Tibial nerve (tissue), 4 donors: ENCODE data around the gene THSD4. TPM values are rescaled to one million over a fixed set of nuclear protein-coding genes. Genes with fewer than 3 reads are reported as not detected.

Experiments
- DNase-seq, 2 donors: peaks; one replicate each; pipeline ENCODE4 v3.0.0-alpha.2; 2019; ENCODE audit warnings: low spot score in 2 of 2
- H3K27ac ChIP-seq, 4 donors: fragments of 200-600 bp; sonication (generic) in 3 of 4; one replicate each; pipeline ENCODE4 v1.5.1; 2017 to 2019; ENCODE audit warnings: mild to moderate bottlenecking in 1 of 4
- H3K27me3 ChIP-seq, 2 donors: fragments of 200-600 bp; sonication (generic) in 1 of 2; one replicate each; pipeline versions ENCODE4 v1.5.1 to v1.6.0; 2017 to 2019
- H3K36me3 ChIP-seq, 3 donors: fragments of 200-600 bp; sonication (generic); one replicate each; pipeline ENCODE4 v1.5.1; 2018 to 2019
- H3K4me1 ChIP-seq, 4 donors: fragments of 200-600 bp; sonication (generic) in 3 of 4; one replicate each; pipeline ENCODE4 v1.5.1; 2017 to 2019
- H3K4me3 ChIP-seq, 4 donors: fragments of 200-600 bp; sonication (generic) in 3 of 4; one replicate each; pipeline ENCODE4 v1.5.1; 2017 to 2019; ENCODE audit warnings: mild to moderate bottlenecking in 1 of 4, moderate library complexity in 1 of 4
- H3K9me3 ChIP-seq, 4 donors: fragments of 200-600 bp; sonication (generic) in 3 of 4; one replicate each; pipeline ENCODE4 v1.5.1; 2017 to 2019
- EP300 ChIP-seq, 2 donors: sonication (generic); formaldehyde crosslinking; IDR thresholded peaks; one replicate each; pipeline ENCODE4 v1.6.1; 2017; ENCODE audit warnings: antibody characterized with exemption in 2 of 2, mild to moderate bottlenecking in 1 of 2
- POLR2A ChIP-seq, 2 donors: fragments of 450-650 bp; IDR thresholded peaks; one replicate each; pipeline ENCODE4 v1.6.1; 2017; ENCODE audit warnings: antibody characterized with exemption in 2 of 2, mild to moderate bottlenecking in 2 of 2, moderate library complexity in 2 of 2
- WGBS, 2 donors: methylation state at CpG; one replicate each; pipeline ENCODE4 v1.1.5; 2018; 5-methylcytosine and 5-hydroxymethylcytosine counted together
- total RNA-seq, 4 donors: library from RNA; depleted of rRNA; stranded (reverse); fragments of >200 nt; gene quantifications; one replicate each; pipeline ENCODE4 v1.1.0, GENCODE V29; 2016
- TF ChIP-seq, protein P1 (sequence below), 5 experiments: fragments of 200-600 bp in 3 of 5; fragments of 450-650 bp in 2 of 5; sonication (generic) in 3 of 5; IDR thresholded peaks; one replicate each; pipeline ENCODE4 v1.5.1; 2016 to 2019; ENCODE audit warnings: antibody characterized with exemption in 5 of 5, mild to moderate bottlenecking in 3 of 5, moderate library complexity in 2 of 5

The THSD4 gene
- total RNA-seq, 4 donors from 2014 or later = 9.6 to 25.1 (median 21.2) TPM

DNA sequence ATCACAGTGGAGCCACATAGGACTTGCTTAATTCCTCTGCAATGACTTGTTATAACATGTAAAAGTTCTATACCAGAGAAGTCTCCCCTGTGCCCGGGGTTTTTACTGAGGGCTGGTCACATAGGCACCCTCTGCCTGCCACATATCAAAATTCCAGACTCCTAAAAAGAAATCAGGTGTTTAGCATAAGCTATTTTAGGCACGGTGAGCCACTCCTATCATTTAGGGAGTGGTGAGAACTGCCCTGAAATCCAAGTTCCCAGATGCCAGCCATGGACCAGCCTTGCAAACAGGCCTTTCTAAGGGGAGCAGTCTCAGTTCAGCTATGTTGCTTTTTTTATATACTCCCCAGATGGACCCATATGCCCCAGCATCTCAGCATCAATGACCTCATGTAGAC lies 130.3 kb downstream of the THSD4 start:
- Histone ChIP-seq H3K27ac (no peak overlapping the region), H3K27me3 (no peaks in the 10 kb centered on the region), H3K36me3 (no peaks in the 10 kb centered on the region), H3K9me3 (no peaks in the 10 kb centered on the region), H3K4me3 (no peak overlapping the region), H3K4me1 (no peaks in the 10 kb centered on the region)
- TF ChIP-seq, protein P1, sequence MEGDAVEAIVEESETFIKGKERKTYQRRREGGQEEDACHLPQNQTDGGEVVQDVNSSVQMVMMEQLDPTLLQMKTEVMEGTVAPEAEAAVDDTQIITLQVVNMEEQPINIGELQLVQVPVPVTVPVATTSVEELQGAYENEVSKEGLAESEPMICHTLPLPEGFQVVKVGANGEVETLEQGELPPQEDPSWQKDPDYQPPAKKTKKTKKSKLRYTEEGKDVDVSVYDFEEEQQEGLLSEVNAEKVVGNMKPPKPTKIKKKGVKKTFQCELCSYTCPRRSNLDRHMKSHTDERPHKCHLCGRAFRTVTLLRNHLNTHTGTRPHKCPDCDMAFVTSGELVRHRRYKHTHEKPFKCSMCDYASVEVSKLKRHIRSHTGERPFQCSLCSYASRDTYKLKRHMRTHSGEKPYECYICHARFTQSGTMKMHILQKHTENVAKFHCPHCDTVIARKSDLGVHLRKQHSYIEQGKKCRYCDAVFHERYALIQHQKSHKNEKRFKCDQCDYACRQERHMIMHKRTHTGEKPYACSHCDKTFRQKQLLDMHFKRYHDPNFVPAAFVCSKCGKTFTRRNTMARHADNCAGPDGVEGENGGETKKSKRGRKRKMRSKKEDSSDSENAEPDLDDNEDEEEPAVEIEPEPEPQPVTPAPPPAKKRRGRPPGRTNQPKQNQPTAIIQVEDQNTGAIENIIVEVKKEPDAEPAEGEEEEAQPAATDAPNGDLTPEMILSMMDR (IDR thresholded peaks at IDR 0.05) = no peak
- no peak for TF ChIP-seq POLR2A (IDR thresholded peaks at IDR 0.05)
- TF ChIP-seq EP300 (IDR thresholded peaks at IDR 0.05) = no peak
- WGBS, 2 donors = 43 to 87% methylated on average over 2 of the region's 2 CpGs
- no peak for DNase-seq

DNA sequence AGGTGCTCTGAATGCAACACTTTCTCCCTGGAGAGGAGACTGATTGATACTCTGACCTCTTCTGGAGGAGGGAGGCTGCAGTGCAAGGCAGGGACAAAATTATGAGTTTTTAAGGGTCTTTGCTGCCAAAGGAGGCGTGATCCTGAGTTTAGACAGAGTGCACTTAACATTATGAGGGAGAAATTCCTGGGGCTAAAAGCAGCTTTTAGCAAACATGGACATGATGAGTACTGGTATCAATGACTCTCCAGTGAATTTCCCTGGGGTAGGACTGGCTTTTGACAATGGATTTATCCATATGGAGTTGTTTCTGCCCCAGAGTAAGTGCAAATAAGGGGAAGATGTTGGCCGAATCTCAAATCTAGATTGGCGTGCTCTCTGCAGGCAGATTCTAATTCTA lies 133.1 kb downstream of the THSD4 start:
- Histone ChIP-seq H3K4me3 (no peak overlapping the region), H3K4me1 (peaks cover 0 to 7% (median 3%) of the 10 kb centered on the region in 4 donors), H3K36me3 (no peaks in the 10 kb centered on the region), H3K9me3 (no peaks in the 10 kb centered on the region), H3K27ac (no peak overlapping the region), H3K27me3 (no peaks in the 10 kb centered on the region)
- 70 to 80% methylated on average over 3 of the region's 3 CpGs for WGBS, 2 donors
- DNase-seq = no peak
- TF ChIP-seq, protein P1 (IDR thresholded peaks at IDR 0.05) = no peak
- TF ChIP-seq POLR2A (IDR thresholded peaks at IDR 0.05) (no peak), EP300 (IDR thresholded peaks at IDR 0.05) (no peak)

DNA sequence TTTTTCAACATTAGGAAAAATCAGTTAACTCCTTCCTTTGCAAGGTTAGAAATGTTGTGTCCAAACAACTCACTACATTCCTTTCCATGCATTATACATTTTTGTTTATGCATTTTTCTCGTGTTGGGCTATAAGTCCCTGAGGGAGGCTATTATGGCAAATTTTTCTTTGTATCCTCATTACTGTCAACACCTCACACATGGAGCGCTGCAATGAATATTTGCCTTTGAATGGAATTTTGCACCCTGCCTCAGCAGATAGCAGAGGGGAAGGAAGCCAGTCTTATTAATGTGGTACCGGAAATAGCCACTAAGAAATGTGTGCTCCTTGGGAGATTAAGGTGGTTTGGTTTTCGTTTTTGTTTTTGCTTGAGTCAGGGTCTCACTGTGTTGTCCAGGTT lies 134.7 kb downstream of the THSD4 start:
- DNase-seq = no peak
- 64 to 66% methylated on average over 4 of the region's 4 CpGs for WGBS, 2 donors
- TF ChIP-seq, protein P1 (IDR thresholded peaks at IDR 0.05) = no peak
- TF ChIP-seq EP300 (IDR thresholded peaks at IDR 0.05) (no peak), POLR2A (IDR thresholded peaks at IDR 0.05) (no peak)
- no peaks in the 10 kb centered on the region for H3K27me3 ChIP-seq
- H3K36me3 ChIP-seq = no peaks in the 10 kb centered on the region
- H3K27ac ChIP-seq = no peak overlapping the region
- no peak overlapping the region for H3K4me3 ChIP-seq
- H3K9me3 ChIP-seq = no peaks in the 10 kb centered on the region
- peaks cover 0 to 7% (median 3%) of the 10 kb centered on the region in 4 donors for H3K4me1 ChIP-seq

DNA sequence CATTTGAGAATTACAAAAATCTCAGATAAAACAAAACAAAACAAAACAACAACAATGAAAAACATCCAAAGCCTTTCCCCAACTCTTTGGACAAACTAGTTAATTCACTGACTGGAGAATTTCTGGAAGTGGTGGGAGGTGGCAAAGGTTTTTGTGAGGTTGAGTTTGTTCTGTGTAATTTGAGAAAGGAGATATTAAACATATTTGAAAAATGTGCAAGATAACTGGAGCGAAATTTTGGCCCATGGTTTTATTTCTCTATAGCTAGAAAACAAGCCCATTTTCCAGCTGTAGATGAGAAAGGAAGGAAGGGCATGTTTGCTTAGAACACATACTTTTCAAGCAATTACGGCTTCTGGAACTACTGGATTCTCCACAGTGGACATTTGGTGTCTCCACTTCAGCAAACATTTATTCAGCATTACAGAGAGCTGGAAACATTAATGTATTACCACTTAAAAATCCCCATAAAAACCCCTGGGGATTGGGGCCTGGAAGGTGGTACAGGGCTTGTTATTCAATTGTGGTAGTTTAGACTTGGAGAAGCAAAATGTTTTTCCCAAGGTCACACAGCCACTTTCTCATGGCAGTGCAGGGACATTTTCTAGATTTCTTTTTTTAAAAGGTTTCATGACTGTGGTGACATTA lies 135.8 kb downstream of the THSD4 start:
- no peak for DNase-seq
- Histone ChIP-seq H3K36me3 (no peaks in the 10 kb centered on the region), H3K4me3 (no peak overlapping the region), H3K27me3 (no peaks in the 10 kb centered on the region), H3K4me1 (peaks cover 0 to 7% (median 3%) of the 10 kb centered on the region in 4 donors), H3K9me3 (no peaks in the 10 kb centered on the region), H3K27ac (peak overlapping the region in 2 of 4 donors; percentile 4 to 12)
- no peak for TF ChIP-seq EP300 (IDR thresholded peaks at IDR 0.05)
- TF ChIP-seq POLR2A (IDR thresholded peaks at IDR 0.05) = no peak
- TF ChIP-seq, protein P1 (IDR thresholded peaks at IDR 0.05) = no peak
- 61 to 62% methylated on average over 2 of the region's 2 CpGs for WGBS, 2 donors

DNA sequence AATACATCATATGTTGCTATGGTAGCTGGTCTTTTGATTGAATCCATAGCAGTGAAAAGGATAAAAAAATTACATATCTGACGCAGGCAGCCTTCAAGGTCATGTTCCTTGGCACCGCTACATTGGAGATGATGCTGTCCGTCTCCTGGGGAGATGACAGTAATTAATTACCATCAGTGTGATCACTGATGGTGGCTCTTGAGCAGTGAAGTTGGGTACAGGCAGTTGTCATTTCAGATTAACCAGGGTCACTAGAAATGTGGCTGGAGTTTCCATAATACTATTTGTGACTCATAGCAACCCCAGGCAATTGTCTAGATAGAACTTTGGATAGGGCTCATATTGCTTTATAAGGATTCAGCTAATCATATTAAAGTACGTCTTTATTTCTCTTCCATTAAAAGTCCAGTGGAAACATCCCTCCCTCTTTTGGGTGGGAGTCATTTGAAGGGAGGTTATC lies 136.3 kb downstream of the THSD4 start:
- Histone ChIP-seq H3K27me3 (no peaks in the 10 kb centered on the region), H3K4me1 (peaks cover 0 to 7% (median 3%) of the 10 kb centered on the region in 4 donors), H3K4me3 (no peak overlapping the region), H3K9me3 (no peaks in the 10 kb centered on the region), H3K27ac (peak overlapping the region in 2 of 4 donors; percentile 23 to 38), H3K36me3 (no peaks in the 10 kb centered on the region)
- DNase-seq = no peak
- TF ChIP-seq POLR2A (IDR thresholded peaks at IDR 0.05) (no peak), EP300 (IDR thresholded peaks at IDR 0.05) (no peak)
- TF ChIP-seq, protein P1 (IDR thresholded peaks at IDR 0.05) = no peak
- 73 to 77% methylated on average over 4 of the region's 4 CpGs for WGBS, 2 donors
